GM10248 (cell line): Measurements from ENCODE around the gene ANXA8.
"Not testable (repeated sequence)": the region's sequence is repeated elsewhere in the genome, so short reads cannot be mapped to it uniquely, and the experiment has no call there.

ENCODE experiments used
- CTCF ChIA-PET: fragments of 300-600 bp; sonication (Branson Sonifier 250); formaldehyde crosslinking; extraction: SDS; loops from one replicate; lab custom pipeline; 2021; ENCODE audit warnings: antibody characterized with exemption; lab: Yijun Ruan, JAX
- POLR2A ChIA-PET: fragments of 350-650 bp; sonication (Branson Sonifier 250); formaldehyde crosslinking; extraction: SDS; loops from one replicate; lab custom pipeline; 2020; ENCODE audit warnings: antibody characterized with exemption; lab: Yijun Ruan, JAX
- DNase-seq: peaks from one replicate; pipeline ENCODE4 v3.0.0; 2012; ENCODE audit errors: extremely low spot score
- TF ChIP-seq, protein P1 (sequence below): IDR thresholded peaks from 2 replicates; pipeline ENCODE4 v1.5.1; 2012; ENCODE audit warnings: mild to moderate bottlenecking, low read depth; ENCODE audit errors: extremely low read depth, missing control alignments, control extremely low read depth

ANXA8 gene

DNA sequence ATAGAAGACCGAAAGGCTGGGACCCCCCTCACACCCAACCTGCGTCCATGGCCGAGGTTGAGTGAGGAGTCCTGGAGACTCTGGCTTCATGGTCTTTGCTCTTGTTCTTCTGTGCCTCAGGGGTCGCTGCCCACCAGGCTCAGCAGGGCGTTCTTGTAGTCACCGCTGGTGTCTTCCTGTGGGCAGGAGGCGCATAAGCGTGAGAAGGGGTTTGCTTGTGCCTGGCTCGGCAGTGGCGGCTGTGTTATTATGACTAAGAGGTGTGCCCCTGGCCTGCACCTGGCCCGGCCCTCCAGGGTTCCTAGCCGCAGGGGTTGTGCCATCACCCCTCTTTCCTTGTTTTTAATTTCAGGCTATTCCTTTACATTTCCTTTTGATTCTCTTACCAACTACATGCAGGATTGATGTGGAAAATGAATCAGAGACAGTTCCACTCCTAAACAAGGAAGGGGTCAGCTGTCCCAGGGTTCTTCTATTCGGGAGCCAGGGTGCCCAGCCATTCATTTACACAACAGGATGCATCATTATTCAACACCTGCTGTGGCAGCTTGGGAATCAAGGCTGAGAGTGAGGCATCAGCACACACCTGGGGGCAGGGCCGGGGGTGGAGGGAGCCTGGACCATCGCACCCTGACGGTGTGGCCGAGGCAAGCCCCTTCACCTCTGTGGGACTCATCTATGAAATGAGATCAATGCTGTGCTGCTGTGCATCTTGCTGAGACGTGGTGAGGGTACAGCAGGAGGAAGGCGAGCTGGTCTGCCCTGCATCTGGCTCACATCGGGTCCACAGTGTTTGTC, 15.0 kb downstream of the ANXA8 start:
- CTCF ChIA-PET, POLR2A ChIA-PET, DNase-seq: not testable (repeated sequence)

DNA sequence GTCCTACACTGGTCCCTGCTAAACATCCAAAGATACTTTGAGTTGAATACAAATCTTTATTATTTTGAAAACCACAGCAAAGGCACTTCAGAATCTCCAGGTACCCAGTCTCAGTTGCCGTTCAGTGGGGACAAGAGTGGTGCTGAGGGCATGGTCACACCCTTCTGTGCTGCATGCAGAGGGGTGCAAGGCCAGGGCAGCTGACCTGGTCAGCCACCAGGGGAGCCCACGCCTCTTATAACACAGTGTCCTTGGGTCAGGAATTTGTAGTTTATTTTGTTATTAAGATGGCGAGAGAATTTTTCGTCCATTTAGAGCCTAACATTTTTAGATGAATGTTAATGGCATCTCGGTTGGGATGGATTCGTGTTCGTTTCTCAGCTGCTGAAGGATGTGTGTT, 16.0 kb downstream of the ANXA8 start:
- CTCF ChIA-PET, POLR2A ChIA-PET, DNase-seq: not testable (repeated sequence)

DNA sequence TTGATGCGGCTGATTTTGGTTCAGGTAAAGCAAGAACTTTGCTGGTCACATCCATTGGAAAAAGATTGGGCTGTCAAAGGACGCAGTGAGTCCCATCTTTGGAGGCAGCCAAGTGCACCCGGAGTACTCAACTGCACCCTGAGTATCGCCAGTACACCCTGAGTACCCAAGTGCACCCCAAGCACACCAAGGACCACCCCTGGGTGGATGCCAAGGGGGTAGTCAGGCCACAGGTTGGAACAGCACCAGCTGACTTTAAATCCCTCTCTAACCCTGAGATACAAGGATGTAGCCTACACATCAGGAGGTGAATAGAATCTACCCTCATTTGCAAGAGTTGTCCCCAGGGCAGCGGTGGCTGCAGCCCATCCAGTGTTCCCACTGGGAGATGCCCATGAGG, 16.5 kb downstream of the ANXA8 start:
- CTCF ChIA-PET, DNase-seq, POLR2A ChIA-PET: not testable (repeated sequence)

DNA sequence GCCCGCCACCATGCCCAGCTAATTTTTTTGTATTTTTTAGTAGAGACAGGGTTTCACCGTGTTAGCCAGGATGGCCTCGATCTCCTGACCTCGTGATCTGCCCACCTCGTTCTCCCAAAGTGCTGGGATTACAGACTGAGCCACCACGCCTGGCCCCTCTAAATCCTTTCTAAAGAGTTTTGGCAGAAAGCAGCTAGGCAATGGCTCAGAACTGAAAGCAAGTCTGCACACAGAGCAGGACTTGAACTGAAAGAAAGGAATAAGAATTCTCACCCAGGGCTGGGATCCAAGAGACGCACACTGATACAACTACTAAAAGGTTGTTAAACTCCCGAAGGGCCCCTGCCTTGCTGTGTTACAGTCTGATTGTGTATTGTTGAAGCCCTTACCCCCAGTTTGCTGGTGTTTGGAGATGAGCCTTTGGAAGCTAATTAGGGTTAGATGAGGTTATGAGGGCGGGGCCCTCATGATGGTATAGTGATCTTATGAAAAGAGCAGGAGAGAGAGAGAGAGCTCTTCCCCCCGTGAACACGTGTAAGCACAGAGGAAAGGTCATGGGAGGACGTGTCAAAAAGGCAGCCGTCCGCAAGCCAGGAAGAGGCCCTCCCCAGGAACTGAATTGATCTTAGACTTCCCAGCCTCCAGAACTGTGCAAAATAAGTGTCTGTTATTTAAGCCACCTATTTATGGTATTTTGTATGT, 18.5 kb downstream of the ANXA8 start:
- POLR2A ChIA-PET, CTCF ChIA-PET, DNase-seq: not testable (repeated sequence)

DNA sequence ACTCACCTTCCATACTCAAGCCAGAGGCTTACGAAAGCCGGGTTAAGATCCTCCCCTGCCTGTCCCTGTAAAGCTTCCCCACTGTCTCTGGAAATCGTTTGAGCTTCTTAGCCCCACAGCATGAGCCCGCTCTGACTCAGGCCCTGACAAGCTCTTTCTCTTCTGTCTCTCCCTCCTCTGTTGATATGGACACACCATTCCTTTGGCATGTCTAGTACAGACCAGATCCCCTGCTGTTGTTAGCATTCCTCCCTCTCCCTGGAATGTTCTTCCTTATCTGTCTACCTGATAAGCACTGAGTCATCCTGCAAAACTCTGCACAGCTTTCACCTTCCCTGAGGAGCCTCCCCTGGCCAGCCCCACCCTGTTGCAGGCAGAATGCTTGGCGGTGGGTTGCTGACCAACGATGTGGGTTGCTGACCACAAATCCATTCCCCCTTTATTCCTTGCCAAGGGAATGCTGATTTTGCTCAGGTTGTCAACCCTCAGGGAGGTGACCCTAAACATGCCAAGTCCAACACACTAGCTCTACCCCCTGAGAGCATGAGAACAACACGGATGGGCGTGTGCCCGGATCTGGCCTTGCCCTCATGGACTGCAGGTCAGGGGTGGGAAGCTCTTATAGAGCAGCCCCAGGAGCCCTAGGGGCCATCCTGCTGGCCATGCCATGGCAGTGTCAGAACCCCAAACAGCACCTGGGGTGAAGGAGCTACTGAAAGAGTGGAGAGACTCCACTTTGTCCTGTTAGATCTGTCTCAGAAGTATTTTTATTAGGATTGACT, 21.1 kb downstream of the ANXA8 start:
- DNase-seq, POLR2A ChIA-PET, CTCF ChIA-PET: not testable (repeated sequence)

DNA sequence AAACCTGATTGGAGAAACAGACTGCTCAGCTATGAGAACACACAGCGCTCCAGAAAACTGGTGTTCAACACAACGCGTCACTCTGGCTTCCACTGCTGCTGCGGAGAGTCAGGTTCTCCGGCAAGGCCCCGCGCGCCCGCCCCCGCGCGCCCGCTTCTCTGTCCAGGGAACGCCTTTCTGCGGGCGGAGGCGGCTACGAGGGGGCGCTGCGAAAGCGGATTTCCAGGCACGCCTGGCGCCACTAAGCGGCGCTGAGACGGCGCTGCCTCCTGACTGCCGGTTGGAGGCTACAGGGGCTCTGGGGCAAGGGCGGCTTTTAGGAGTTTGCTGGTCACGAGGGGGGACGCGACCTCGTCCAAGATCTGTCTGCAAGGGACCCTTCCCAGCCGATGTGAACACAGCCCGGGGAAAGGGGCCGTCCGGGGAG, 22.6 kb downstream of the ANXA8 start:
- POLR2A ChIA-PET, DNase-seq, CTCF ChIA-PET: not testable (repeated sequence)

DNA sequence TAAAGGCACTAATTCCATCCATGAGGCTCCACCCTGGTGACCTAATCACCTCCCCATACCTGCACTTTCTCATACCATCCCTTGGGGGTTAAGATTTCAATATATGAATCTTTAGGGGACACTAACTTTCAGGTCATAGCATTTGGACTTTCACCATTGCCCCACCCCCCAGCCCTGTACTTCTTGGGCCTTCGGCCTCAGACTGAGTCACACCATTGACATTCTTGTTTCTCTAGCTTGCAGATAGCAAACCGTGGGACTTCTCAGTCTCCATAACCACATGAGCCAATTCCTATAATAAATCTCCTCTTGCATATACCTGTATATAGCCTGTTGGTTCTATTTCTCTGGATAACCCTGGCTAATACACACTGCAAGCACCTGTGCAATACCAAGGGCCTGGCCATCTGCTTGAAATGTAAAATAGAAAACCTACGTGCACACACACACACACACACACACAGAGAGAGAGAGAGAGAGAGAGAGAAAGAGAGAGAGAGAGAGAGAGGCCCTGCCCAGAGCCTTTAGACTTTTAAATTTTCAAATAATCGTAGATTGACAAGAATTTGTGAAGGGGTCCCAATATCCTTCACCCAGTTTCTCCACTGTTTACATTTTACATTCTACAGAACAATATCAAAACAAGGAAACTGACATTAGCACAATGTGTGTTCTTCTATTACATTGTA, 25.3 kb downstream of the ANXA8 start:
- POLR2A ChIA-PET = no interaction called here
- DNase-seq = no peak
- CTCF ChIA-PET = no interaction called here
- TF ChIP-seq, protein P1, sequence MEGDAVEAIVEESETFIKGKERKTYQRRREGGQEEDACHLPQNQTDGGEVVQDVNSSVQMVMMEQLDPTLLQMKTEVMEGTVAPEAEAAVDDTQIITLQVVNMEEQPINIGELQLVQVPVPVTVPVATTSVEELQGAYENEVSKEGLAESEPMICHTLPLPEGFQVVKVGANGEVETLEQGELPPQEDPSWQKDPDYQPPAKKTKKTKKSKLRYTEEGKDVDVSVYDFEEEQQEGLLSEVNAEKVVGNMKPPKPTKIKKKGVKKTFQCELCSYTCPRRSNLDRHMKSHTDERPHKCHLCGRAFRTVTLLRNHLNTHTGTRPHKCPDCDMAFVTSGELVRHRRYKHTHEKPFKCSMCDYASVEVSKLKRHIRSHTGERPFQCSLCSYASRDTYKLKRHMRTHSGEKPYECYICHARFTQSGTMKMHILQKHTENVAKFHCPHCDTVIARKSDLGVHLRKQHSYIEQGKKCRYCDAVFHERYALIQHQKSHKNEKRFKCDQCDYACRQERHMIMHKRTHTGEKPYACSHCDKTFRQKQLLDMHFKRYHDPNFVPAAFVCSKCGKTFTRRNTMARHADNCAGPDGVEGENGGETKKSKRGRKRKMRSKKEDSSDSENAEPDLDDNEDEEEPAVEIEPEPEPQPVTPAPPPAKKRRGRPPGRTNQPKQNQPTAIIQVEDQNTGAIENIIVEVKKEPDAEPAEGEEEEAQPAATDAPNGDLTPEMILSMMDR = no peak

DNA sequence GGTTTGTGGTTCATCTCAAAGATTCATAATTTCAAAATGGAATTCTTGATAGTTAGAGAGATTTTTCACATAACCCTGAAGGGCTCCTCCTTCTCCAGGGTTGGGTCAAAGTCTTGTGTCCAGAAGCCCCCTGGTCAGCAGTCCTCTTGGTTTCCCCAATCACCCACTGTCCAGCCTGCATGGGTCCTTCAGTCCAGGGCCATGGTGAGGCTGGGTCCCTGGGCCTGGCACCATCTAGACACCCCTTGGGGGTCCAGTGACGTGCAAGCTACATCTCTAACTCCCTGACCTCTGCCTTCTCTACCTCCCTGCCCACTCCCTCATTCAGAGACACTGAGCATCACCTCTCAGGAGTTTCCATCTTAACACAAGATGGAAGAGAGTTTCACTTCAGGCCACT, 26.1 kb downstream of the ANXA8 start:
- no peak for DNase-seq
- POLR2A ChIA-PET = no interaction called here
- CTCF ChIA-PET = no interaction called here
- TF ChIP-seq, protein P1 = no peak

DNA sequence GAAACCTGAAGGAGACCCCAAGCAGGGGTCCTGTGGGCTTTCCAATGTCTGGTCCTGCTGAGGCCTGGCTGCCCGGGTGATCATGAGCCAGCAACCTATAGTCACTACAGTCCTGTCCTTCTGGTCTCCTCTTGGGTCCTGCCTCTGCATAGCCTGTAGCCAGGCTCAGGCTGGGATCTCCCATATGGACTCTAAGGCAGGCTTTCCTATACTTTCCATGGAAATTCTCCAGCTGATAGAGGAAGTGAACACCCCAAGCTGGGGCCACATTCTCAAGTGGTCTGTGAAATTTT, 26.4 kb downstream of the ANXA8 start:
- TF ChIP-seq, protein P1 = no peak
- no peak for DNase-seq
- ChIA-PET CTCF (no interaction called here), POLR2A (no interaction called here)
